HepG2 (cell line): ENCODE data around the gene OR1S1. TPM values are rescaled to one million over a fixed set of nuclear protein-coding genes. Genes with fewer than 3 reads are reported as not detected.

ENCODE experiments used
- BCL6 ChIP-seq: IDR thresholded peaks from 2 replicates; pipeline ENCODE4 v1.6.1; 2016; ENCODE audit warnings: missing genetic modification reagents, missing compliant biosample characterization
- CBX1 ChIP-seq: IDR thresholded peaks from one replicate; pipeline ENCODE4 v1.6.1; 2016; ENCODE audit warnings: antibody characterized with exemption, low read depth
- CBX5 ChIP-seq: sonication (generic); formaldehyde crosslinking; IDR thresholded peaks from 2 replicates; pipeline ENCODE4 v1.4.0; 2020; ENCODE audit warnings: missing genetic modification reagents, borderline replicate concordance
- EP300 ChIP-seq, 3 experiments: sonication (generic) in 1 of 3; formaldehyde crosslinking in 1 of 3; IDR thresholded peaks; 2 replicates each; pipeline versions ENCODE4 v1.5.1 to v1.6.1; 2011 to 2020; ENCODE audit warnings: low read depth in 2 of 3, low read length in 2 of 3, borderline replicate concordance in 1 of 3, improper control_type of control experiment in 1 of 3, mild to moderate bottlenecking in 1 of 3, missing genetic modification reagents in 1 of 3, moderate library complexity in 1 of 3
- LCORL ChIP-seq, 2 experiments: fragments of 450-650 bp in 1 of 2; sonication (generic) in 1 of 2; formaldehyde crosslinking in 1 of 2; IDR thresholded peaks; 2 replicates each; pipeline versions ENCODE4 v1.5.0 to v1.6.1; 2017 to 2020; ENCODE audit warnings: antibody characterized with exemption in 1 of 2, missing genetic modification reagents in 1 of 2
- MIER3 ChIP-seq: IDR thresholded peaks from 2 replicates; pipeline ENCODE4 v1.6.1; 2016; ENCODE audit warnings: missing compliant biosample characterization, borderline replicate concordance
- PPARG ChIP-seq: conservative IDR thresholded peaks from 2 replicates; pipeline ENCODE4 v1.6.1; 2016; ENCODE audit warnings: missing biosample characterization, missing genetic modification reagents
- SALL1 ChIP-seq: sonication (generic); formaldehyde crosslinking; IDR thresholded peaks from 2 replicates; pipeline ENCODE4 v1.8.0; 2022; ENCODE audit warnings: mild to moderate bottlenecking, missing genetic modification reagents
- SP5 ChIP-seq: IDR thresholded peaks from 2 replicates; pipeline ENCODE4 v1.6.1; 2016; ENCODE audit warnings: low read depth, borderline replicate concordance
- SSRP1 ChIP-seq: IDR thresholded peaks from 2 replicates; pipeline ENCODE4 v1.6.1; 2016; ENCODE audit warnings: control low read depth
- ZSCAN30 ChIP-seq: sonication (generic); formaldehyde crosslinking; IDR thresholded peaks from 2 replicates; pipeline ENCODE4 v1.5.0; 2020; ENCODE audit warnings: mild to moderate bottlenecking, missing genetic modification reagents
- polyA plus RNA-seq, 8 experiments: library from polyadenylated mRNA; depleted of rRNA in 3 of 8; stranded (reverse) in 7 of 8; unstranded in 1 of 8; fragments of >200 nt; fragmentation: Illumina TruSeq in 4 of 8; extraction: Trizol in 4 of 8; gene quantifications; 2 replicates each; pipeline versions ENCODE4 v1.2.1 to v1.2.3, GENCODE V29; 2011 to 2016; ENCODE audit warnings: low read depth in 4 of 8, missing spikeins in 1 of 8, mixed read lengths in 1 of 8; ENCODE audit not compliant: insufficient read depth in 1 of 8
- total RNA-seq, 5 experiments: library from RNA; depleted of rRNA; stranded (reverse); fragments of >200 nt; fragmentation: Illumina TruSeq; extraction: Trizol; gene quantifications; 2 replicates each; pipeline ENCODE4 v1.2.3, GENCODE V29; 2016; ENCODE audit warnings: low read depth in 1 of 5
- TF ChIP-seq, protein P1 (sequence below): sonication (generic); formaldehyde crosslinking; conservative IDR thresholded peaks from 2 replicates; pipeline ENCODE4 v1.4.0; 2020; ENCODE audit warnings: missing genetic modification reagents
- TF ChIP-seq, protein P2 (sequence below): sonication (generic); formaldehyde crosslinking; IDR thresholded peaks from 2 replicates; pipeline ENCODE4 v1.5.0; 2020; ENCODE audit warnings: mild to moderate bottlenecking, missing genetic modification reagents
- TF ChIP-seq, protein P3 (sequence below): sonication (generic); formaldehyde crosslinking; IDR thresholded peaks from 2 replicates; pipeline ENCODE4 v1.9.0; 2021; ENCODE audit warnings: missing genetic modification reagents, mild to moderate bottlenecking, borderline replicate concordance
- TF ChIP-seq, protein P4 (sequence below): sonication (generic); formaldehyde crosslinking; IDR thresholded peaks from 2 replicates; pipeline ENCODE4 v1.5.0; 2020; ENCODE audit warnings: missing genetic modification reagents, mild to moderate bottlenecking, borderline replicate concordance
- TF ChIP-seq, protein P5 (sequence below), 2 experiments: sonication (generic) in 1 of 2; formaldehyde crosslinking in 1 of 2; IDR thresholded peaks; 2 replicates each; pipeline versions ENCODE4 v1.5.1 to v1.6.1; 2011 to 2020; ENCODE audit warnings: borderline replicate concordance in 1 of 2, low read depth in 1 of 2, low read length in 1 of 2, mild to moderate bottlenecking in 1 of 2, missing genetic modification reagents in 1 of 2, moderate library complexity in 1 of 2
- TF ChIP-seq, protein P6 (sequence below): sonication (generic); formaldehyde crosslinking; IDR thresholded peaks from 2 replicates; pipeline ENCODE4 v1.8.1; 2023; ENCODE audit warnings: mild to moderate bottlenecking, missing genetic modification reagents

The OR1S1 gene
- total and polyA plus RNA-seq, 2 of the 13 experiments (the other 11 are each of a cell fraction or from before 2014, with no cell fraction given) = not detected

DNA sequence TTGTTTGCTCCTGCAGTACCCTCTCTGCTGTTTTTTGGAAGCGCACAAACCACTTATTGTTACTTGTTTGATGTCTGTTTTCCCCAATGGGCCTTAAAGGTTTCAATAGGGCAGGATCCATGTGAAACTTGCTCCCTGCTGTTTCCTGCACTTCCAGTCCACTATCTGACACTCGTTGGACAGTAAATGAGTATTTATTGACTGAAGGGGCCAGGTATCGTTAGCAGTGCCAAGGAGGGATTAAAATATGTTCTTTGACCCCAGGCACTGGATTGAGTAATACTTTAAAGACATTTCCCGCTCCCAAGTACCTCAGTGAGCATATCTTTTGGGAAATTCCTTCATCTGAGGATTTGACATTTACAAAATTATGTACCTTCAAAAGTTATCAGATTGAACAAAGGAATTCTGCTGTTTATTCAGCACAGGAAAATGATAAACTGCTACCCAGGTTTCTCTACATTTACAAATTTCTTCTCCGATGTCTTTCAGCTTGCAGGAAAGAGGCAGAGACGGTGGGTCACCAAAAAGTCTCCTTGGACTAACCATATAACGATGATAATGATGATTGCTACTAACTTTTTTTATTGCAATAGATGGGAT is 46.9 kb upstream of the OR1S1 start (continued):
- TF ChIP-seq, protein P1, sequence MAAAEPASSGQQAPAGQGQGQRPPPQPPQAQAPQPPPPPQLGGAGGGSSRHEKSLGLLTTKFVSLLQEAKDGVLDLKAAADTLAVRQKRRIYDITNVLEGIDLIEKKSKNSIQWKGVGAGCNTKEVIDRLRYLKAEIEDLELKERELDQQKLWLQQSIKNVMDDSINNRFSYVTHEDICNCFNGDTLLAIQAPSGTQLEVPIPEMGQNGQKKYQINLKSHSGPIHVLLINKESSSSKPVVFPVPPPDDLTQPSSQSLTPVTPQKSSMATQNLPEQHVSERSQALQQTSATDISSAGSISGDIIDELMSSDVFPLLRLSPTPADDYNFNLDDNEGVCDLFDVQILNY = 0 out of 2 replicates have a peak, but pooled peaks have one; percentile 38
- TF ChIP-seq SALL1 (peak; percentile 89), EP300 (IDR thresholded peaks at IDR 0.05; ENCODE audit: low read depth in 2 of 2, low read length in 2 of 2) (peak in 1 of 2 experiments; percentile 97; a peak in 2 of 4 replicates), EP300 (CRISPR knock-in tag; IDR thresholded peaks at IDR 0.05; ENCODE audit: borderline replicate concordance) (peak; percentile 94), SP5 (CRISPR knock-in tag) (peak; percentile 64; the same call in 1 of the 2 replicates), MIER3 (peak; percentile 82; the same call in 1 of the 2 replicates), ZSCAN30 (CRISPR knock-in tag) (no peak), PPARG (CRISPR knock-in tag) (0 out of 2 replicates have a peak, but pooled peaks have one; percentile 14), LCORL (IDR thresholded peaks at IDR 0.05) (no peak), LCORL (CRISPR knock-in tag; IDR thresholded peaks at IDR 0.05) (peak; percentile 91), CBX5 (peak; percentile 52; the same call in 1 of the 2 replicates), CBX1 (no peak), SSRP1 (CRISPR knock-in tag) (no peak), BCL6 (CRISPR knock-in tag) (peak; percentile 84)
- TF ChIP-seq, protein P2, sequence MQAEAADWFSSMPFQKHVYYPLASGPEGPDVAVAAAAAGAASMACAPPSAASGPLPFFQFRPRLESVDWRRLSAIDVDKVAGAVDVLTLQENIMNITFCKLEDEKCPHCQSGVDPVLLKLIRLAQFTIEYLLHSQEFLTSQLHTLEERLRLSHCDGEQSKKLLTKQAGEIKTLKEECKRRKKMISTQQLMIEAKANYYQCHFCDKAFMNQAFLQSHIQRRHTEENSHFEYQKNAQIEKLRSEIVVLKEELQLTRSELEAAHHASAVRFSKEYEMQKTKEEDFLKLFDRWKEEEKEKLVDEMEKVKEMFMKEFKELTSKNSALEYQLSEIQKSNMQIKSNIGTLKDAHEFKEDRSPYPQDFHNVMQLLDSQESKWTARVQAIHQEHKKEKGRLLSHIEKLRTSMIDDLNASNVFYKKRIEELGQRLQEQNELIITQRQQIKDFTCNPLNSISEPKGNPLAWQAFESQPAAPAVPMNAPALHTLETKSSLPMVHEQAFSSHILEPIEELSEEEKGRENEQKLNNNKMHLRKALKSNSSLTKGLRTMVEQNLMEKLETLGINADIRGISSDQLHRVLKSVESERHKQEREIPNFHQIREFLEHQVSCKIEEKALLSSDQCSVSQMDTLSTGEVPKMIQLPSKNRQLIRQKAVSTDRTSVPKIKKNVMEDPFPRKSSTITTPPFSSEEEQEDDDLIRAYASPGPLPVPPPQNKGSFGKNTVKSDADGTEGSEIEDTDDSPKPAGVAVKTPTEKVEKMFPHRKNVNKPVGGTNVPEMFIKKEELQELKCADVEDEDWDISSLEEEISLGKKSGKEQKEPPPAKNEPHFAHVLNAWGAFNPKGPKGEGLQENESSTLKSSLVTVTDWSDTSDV (CRISPR knock-in tag) = no peak
- TF ChIP-seq, protein P3, sequence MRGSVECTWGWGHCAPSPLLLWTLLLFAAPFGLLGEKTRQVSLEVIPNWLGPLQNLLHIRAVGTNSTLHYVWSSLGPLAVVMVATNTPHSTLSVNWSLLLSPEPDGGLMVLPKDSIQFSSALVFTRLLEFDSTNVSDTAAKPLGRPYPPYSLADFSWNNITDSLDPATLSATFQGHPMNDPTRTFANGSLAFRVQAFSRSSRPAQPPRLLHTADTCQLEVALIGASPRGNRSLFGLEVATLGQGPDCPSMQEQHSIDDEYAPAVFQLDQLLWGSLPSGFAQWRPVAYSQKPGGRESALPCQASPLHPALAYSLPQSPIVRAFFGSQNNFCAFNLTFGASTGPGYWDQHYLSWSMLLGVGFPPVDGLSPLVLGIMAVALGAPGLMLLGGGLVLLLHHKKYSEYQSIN = no peak
- TF ChIP-seq, protein P4, sequence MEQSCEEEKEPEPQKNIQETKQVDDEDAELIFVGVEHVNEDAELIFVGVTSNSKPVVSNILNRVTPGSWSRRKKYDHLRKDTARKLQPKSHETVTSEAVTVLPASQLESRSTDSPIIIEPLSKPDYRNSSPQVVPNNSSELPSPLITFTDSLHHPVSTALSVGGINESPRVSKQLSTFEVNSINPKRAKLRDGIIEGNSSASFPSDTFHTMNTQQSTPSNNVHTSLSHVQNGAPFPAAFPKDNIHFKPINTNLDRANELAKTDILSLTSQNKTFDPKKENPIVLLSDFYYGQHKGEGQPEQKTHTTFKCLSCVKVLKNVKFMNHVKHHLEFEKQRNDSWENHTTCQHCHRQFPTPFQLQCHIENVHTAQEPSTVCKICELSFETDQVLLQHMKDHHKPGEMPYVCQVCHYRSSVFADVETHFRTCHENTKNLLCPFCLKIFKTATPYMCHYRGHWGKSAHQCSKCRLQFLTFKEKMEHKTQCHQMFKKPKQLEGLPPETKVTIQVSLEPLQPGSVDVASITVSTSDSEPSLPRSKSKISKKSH (CRISPR knock-in tag) = no peak
- TF ChIP-seq, protein P5, sequence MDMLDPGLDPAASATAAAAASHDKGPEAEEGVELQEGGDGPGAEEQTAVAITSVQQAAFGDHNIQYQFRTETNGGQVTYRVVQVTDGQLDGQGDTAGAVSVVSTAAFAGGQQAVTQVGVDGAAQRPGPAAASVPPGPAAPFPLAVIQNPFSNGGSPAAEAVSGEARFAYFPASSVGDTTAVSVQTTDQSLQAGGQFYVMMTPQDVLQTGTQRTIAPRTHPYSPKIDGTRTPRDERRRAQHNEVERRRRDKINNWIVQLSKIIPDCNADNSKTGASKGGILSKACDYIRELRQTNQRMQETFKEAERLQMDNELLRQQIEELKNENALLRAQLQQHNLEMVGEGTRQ (IDR thresholded peaks at IDR 0.05; ENCODE audit: low read depth, low read length) = no peak
- TF ChIP-seq, protein P5 (CRISPR knock-in tag; IDR thresholded peaks at IDR 0.05; ENCODE audit: borderline replicate concordance) = no peak
- TF ChIP-seq, protein P6, sequence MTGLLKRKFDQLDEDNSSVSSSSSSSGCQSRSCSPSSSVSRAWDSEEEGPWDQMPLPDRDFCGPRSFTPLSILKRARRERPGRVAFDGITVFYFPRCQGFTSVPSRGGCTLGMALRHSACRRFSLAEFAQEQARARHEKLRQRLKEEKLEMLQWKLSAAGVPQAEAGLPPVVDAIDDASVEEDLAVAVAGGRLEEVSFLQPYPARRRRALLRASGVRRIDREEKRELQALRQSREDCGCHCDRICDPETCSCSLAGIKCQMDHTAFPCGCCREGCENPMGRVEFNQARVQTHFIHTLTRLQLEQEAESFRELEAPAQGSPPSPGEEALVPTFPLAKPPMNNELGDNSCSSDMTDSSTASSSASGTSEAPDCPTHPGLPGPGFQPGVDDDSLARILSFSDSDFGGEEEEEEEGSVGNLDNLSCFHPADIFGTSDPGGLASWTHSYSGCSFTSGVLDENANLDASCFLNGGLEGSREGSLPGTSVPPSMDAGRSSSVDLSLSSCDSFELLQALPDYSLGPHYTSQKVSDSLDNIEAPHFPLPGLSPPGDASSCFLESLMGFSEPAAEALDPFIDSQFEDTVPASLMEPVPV (CRISPR knock-in tag) = 0 out of 2 replicates have a peak, but pooled peaks have one; percentile 70
